RPMI8226 (cell line): ENCODE data around the gene LTA4H.

Experiments
- DNase-seq: peaks from one replicate; pipeline ENCODE4 v3.0.0-alpha.2; 2015

LTA4H gene

DNA sequence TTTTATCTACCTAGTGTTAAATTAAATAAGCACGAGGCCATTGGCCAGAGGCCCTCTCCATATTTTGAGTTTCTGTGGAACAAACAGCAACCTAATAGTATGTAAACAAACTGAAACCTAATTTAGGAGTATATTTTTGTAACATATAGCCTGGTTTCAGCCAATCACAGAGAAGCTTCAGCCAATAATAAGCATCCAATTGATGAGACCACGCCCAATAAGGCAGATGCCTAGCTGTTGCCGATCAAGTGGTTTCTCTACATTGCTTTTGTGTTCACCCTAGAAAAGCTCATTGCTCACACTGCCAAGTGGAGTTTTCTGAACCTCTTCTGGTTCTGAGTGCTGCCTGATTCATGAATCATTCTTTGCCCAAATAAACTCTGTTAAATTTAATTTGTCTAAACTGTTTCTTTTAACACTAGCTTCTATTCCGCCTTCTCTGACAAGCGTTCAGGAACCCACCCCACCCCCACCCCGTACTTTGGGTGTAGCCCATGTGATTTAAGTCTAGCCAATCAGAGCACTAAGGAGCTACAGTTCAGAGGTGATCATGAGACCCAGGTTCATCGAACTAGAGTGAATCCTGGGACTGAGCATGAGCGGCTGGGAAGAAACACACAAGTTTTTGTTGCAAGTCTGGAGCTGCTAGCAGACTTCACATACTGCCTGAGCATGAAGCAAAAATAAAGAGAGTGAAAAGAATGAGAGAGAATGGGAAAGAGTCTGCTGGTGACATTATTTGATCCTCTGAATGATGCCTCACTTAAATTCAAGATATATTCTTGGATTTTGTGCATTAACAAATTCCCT is 21.5 kb upstream of the LTA4H start:
- no peak for DNase-seq

DNA sequence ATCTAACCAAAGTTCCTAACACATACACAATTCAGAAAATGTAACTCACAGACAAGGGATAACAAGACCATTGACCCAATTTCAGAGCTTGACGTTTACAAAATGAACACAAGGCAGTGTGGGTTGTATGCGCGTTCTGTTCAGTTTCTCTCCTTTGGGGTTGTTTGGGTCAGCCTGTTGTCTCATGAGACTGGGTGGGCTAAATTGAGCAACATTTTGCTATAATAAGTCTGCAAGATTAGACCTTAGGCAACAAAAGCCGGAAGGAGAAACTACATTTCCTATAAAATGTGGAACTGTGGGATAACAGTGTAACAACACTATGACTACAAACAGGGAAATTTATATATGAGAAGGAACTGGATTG is 18.8 kb upstream of the LTA4H start:
- DNase-seq = no peak

DNA sequence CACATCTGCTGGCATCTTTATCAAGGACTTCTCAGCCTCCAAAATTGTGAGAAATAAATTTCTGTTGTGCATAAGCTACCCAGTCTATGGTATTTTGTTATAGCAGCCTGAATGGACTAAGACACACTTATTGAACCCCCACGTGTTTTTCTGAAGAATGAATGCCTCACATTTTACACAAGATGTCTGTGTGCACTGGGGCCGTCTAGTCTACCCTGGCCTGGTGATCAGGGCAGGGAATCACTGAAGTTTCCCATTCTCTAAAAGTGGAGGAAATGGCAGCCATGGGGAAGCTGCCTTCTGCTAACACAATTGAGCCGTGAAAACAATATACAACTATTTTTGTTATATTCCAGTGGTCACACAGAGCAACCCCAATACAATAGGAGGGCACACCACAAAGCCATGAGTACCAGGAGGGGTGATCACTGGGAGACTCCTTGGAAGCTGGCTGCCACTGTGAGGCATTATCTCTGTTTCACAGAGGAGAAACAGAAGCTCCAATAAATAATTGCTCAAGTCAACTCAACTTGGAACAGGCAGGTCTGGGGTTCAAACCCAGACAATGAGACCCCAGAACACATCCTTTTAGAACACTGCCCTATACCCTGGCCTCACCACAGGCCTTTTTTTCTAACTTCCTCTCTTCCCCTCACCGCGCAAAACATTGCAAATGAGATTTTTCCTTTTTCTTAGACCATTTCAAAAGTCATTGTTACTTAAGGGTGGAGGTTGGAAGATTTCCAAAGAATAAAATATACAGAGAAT is 18.3 kb upstream of the LTA4H start:
- DNase-seq = no peak

DNA sequence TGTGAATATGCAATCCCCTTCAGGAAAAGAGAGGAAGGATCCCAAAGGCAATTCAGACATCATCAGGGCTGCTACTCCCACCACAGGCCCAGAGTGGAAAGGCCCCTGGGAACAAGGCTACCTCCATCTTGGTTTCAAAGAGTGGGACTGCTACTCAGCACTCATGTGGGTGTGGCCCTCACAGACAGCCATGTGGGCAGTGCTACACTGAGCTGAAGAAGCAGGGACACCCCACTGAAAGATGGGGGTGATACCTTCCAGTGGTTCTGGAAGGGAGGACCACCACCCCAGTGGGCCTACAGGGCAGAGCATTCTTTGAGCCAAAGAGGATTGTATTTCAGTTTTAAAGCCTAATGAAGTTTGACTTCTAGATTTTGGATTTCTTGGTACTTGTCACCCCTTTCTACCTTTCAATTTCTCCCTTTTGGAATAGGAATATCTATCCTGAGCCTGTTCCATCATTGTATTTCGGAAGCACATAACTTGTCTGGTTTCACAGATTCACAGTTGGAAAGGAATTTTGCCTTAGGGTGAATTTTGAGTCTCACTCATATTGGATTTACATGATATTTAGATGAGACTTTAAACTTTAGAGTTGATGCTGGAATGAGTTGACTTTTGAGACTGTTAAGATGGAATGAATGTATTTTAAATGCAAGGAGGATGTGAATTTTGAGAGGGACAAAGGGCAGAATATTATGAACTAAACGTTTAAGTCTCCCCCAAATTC is 16.5 kb upstream of the LTA4H start:
- DNase-seq = no peak

- DNase-seq = no peak
These were observed 14.8 kb upstream of the LTA4H start for GRCh38 chr12:96050139-96050538.

GRCh38 chr12:96049101-96049500 is 13.7 kb upstream of the LTA4H start:
- no peak for DNase-seq

DNA sequence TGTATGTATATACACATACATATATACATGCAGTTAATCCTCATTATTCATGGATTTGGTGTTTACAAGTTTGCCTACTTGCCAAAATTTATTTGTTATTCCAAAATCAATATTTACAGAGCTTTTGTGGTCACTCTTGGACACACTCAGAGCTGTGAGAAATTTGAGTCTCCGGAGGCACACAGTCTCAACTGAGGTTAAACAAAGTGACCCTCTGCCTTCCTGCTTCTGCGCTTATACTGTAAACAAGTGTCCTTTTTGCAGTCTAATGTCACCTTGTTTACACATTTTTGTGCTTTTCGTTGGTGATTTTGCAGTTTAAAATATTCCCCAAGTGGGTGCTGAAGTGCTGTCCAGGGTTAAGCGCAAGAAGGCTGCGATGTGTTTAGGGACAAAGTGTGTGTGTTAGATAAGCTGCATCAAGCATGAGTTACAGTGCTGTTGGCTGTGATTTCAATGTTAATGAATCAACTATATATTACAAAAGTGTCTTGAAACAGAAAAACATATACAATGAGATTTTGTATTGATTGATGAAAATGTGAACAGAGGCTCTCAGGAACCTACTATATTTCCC is 13.1 kb upstream of the LTA4H start:
- no peak for DNase-seq

GRCh38 chr12:96047229-96048211 is 12.1 kb upstream of the LTA4H start:
- peak; percentile 92 for DNase-seq

- no peak for DNase-seq
These were observed 11.3 kb upstream of the LTA4H start for GRCh38 chr12:96046543-96047228.

DNA sequence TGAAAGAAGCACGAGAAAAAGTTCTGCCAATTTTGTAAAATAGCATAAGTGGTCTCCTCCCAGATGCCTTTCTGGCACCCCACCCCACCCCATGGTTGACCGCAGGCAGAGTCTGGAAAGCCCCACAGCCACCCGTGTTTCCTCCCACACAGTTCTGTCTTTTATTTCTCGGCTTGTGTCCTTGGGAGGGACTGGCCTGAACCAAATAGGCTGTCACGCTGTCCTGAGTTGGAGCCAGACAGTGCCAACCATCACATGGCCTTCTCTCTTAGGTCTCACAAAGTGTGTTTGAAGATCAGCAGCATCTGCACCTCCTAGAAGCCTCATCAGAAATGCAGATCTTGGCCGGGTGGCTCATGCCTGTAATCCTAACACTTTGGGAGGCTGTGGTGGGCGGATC is 10.2 kb upstream of the LTA4H start:
- DNase-seq = no peak

GRCh38 chr12:96044943-96045290 is 9.5 kb upstream of the LTA4H start:
- DNase-seq = no peak

DNA sequence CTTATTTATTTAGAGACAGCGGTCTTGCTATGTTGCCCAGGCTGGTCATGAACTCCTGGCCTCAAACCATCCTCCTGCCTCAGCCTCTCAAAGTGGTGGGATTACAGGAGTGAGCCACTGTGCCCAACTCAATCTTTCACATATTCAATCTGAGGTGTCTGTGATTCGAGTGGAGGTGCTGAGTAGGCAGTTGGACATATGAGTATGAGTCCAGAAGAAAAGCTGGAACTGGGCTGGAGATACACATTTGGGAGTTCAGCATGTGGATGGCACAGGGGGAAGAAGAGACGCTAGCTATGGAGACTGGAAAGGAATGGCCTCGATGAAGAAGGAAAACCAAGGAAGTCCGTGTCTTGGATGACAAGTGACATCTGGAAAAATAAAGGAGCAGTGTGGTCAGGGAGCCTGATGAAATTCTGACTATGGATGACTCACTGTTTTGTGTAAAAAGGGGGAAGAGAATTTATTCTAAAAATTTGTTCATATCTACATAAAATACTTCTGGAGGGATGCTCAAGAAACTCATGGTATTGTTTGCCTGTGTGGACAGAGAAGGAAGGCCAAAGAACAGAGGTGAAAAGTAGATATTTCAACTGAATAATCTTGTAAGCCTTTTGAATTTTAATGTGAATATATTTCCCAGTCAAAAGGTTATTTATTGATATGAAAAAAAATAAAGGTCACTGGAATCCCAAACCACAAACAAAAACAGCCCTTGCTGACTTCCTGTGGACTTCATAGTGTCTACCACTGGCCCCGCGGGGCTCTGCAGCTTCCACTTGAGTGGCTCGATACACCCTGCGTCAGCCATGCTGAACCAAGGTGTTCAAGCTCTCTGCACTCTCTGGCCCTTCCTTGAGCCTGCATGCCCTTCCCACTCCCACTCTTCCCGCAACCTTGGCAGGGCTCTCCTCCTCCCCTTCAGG is 8.9 kb upstream of the LTA4H start:
- DNase-seq = no peak

- no peak for DNase-seq
These were observed 5.8 kb upstream of the LTA4H start for GRCh38 chr12:96041181-96041580.

- DNase-seq = no peak
These were observed 5.1 kb upstream of the LTA4H start for GRCh38 chr12:96040305-96041133.

DNA sequence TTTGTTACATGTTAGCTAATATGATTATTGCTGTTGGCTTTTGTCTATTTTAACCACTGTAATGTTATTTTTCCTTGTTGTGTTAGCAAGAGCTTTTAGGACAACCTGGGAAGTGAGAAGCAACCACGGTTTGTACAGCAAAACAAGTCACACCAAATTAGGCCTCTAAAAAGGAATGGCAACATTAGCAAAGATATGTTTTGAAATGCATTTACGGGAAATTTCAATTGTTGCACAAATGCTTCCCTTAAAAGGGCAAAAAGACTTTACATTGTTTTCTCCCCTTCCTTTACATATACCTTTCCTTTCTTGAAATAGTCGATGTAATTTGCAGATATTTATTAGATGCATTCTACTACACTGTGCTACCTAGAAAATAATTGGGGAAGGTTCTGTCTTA is 4.1 kb upstream of the LTA4H start:
- no peak for DNase-seq

DNA sequence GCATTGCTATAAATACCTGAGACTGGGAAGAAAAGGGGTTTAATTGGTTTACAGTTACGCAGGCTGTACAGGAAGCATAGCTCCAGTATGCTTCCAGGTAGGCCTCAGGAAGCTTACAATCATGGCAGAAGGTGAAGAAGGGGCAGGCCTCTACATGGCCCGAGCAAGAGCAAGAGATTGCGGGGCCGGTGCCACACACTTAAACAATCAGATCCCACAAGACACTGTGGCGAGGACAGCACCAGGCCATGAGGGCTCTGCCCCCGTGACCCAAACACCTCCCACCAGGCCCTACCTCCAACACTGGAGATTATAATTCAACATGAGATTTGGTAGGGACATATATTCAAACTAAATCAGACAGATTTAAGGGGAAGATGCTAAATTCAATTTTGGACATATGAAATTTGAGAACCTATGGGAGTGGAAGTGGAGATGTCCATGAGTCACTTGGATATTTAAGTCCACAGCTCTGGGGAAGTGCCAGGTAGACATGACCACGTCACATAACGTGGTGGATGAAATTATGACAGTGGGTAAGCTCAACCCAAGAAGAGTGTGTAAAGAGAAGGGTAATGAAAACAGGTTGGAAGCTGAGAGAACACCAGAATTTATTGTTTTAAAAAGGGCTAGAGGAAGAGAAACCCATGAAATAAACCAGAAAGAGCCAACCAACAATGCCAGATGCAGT is 1.5 kb upstream of the LTA4H start:
- no peak for DNase-seq

DNA sequence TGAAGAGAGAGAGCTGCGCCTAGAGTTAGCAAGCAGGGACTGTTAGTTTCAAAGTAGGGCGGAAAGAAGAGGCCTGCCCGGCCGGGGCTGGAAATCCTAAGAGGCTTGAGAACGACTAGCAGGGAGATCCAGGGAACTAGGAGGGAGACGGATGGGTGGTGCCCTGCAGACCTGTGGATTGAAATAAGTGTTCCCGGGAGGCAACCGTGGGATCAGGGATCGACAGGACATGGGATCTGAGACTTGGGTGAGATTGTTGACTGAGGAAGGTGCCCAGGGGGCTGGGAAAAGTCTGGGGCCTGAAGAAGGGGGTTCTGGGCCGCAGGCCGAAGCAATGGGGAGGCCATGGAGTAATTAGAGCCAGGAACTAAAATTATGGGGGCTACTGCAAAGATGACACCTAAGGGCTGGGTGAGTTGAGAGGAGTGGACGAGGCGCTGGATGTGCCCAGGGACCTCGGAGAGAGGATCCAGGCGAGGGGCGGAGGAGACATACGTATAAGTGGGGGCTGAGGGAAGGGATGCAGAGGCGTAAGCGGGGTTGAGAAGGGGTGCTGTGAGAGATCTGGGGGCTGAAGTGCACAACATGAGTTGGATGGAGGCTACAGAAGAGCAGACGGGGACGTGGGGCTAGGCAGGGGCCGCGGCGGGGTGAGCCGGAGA is 635 bp downstream of the LTA4H start:
- no peak for DNase-seq
